Activated T-helper 1 cell treated with anti-CD3 and anti-CD28 coated beads, Interleukin-12 subunit alpha, Interleukin-12 subunit beta, Interleukin-2, Interleukin-4 antibody, amounts not matched to agents 30 ng/mL and 10 ng/mL and 1 ng/mL, durations not matched to agents 14 hours and 24 hours and 36 hours (primary cell): ENCODE data around the gene SPEF1. TPM values are rescaled to one million over a fixed set of nuclear protein-coding genes. Genes with fewer than 3 reads are reported as not detected.

Source experiments
- DNase-seq: peaks from one replicate; pipeline ENCODE4 v3.0.0; 2021; ENCODE audit warnings: low spot score
- H3K27ac Mint-ChIP-seq: one replicate; pipeline ENCODE4 v1.8.0; 2021; ENCODE audit warnings: mild to moderate bottlenecking, mixed read lengths
- H3K27me3 Mint-ChIP-seq: one replicate; pipeline ENCODE4 v1.8.0; 2022; ENCODE audit warnings: mild to moderate bottlenecking, moderate library complexity, mixed read lengths; ENCODE audit not compliant: insufficient read depth
- H3K36me3 Mint-ChIP-seq: one replicate; pipeline ENCODE4 v1.8.0; 2021; ENCODE audit warnings: low read depth, mixed read lengths
- H3K4me1 Mint-ChIP-seq: one replicate; pipeline ENCODE4 v1.8.0; 2021; ENCODE audit warnings: low read depth, mixed read lengths
- H3K4me3 Mint-ChIP-seq: one replicate; pipeline ENCODE4 v1.8.0; 2021; ENCODE audit warnings: mild to moderate bottlenecking, moderate library complexity, mixed read lengths
- H3K9me3 Mint-ChIP-seq: one replicate; pipeline ENCODE4 v1.8.0; 2021; ENCODE audit warnings: mixed read lengths
- intact Hi-C: fragments of 100-400 bp; cut with micrococcal nuclease; formaldehyde crosslinking; loops from one replicate; pipeline ENCODE4 v1.15.1; 2024
- total RNA-seq: library from RNA; stranded (reverse); gene quantifications from 2 replicates; pipeline ENCODE4 v1.2.3, GENCODE V29; 2022

The SPEF1 gene
- total RNA-seq, 1 donor from 2014 or later, result not detected

DNA sequence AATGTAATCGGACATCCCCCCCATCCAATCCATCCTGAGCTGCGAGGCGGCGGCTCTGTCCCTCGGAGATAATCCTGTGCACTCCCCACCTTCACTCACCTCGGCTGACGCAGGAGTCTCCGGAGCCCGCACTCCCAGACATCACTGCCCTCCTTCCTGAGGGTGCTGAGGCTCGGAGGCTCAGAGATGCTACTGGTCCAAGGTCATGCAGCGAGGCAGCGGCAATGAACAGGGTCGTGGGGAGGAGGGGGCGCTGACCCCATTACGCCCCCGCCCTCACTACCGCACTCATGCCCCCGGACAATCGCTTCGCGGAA is 14.2 kb downstream of the SPEF1 start:
- Mint-ChIP-seq H3K27ac (no peak overlapping the region), H3K27me3 (peaks cover 3% of the 10 kb centered on the region)

DNA sequence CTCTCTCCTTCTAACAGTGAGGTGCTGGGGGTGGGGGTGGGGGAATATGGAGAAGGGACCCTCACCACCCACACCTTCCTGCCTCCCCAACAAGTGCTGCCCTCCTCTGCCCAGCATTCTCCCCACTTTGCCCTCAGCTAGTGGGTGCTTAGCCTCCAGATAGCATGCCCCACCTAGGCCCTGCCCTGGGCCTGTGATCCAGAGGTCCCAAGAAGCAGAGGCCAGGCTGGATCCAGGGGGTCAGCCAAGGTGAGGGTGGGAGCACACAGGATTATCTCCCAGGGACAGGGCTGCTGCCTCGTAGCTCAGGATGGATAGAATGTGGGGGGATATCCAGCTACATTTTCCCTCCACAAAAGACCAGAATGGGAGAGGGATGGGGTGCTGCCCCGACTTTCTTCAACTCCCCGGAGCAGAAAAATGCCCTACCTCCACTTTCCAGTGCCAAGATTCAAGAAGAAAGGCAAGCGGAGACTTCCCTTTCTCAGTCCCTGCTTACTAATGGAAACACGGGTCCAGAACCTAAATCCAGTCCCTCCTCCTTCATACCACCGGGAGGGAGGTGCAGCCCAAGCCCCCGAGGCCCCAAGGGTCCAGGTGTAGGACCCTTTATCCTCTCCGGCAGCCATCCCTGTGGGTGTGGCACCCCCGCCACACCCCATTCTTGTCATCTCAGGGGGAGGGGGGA is 14.7 kb downstream of the SPEF1 start:
- Mint-ChIP-seq H3K4me1 (peaks cover 20% of the 10 kb centered on the region), H3K9me3 (no peaks in the 10 kb centered on the region), H3K27me3 (peaks cover 2% of the 10 kb centered on the region), H3K27ac (no peak overlapping the region), H3K36me3 (no peaks in the 10 kb centered on the region), H3K4me3 (peak overlapping the region; percentile 87)
- intact Hi-C loops, result loop anchor here (1.0 to 5.0 kb wide), 6 partner anchors 21 to 562 kb away; partner anchors contain the start of genes AP5S1, ATRN, CDC25B and DDRGK1
- DNase-seq, result no peak

More for the DNA sequence above, 14.2 kb downstream of the SPEF1 start:
- no peak for DNase-seq
- Mint-ChIP-seq H3K4me1 (peaks cover 20% of the 10 kb centered on the region), H3K36me3 (no peaks in the 10 kb centered on the region), H3K9me3 (no peaks in the 10 kb centered on the region), H3K4me3 (peak overlapping the region; percentile 87)
- intact Hi-C loops, result loop anchor here (1.0 to 5.0 kb wide), 6 partner anchors 22 to 563 kb away; partner anchors contain the start of genes AP5S1, ATRN, CDC25B and DDRGK1

DNA sequence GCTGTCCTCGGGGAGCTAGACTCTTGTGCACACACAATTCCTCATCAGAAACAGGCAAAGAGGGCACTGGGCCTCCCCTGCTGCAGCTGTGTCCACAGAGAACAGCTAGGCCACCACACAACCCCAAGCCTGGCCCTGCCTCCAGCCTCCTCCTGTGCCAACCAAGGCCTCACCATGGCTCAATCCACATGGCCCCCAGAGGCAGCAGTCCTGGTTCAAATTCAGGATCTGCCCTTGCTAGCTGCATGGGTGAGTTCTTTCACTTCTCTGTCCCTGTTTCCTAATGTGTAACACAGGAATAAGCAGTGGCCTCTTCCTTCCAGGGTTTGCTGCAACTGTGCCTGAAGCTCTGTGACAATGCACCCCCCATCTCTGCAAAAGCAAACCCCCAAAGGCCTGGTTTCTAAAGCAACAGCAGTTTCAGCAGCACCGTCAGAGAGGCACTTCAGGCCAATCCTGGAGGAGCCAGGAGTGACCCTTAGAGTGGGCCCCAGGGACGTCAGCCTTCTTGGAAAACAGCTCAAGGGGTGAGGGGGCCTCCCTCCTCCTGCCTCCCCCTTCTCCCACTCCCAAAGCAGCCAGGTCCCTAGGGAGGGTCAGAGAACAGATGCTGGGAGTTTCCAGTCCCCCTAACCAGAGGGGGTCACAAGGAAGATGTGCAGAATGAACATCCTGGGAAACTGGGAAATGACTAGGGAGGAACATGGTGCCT is 15.9 kb downstream of the SPEF1 start:
- peaks cover 20% of the 10 kb centered on the region for H3K4me1 Mint-ChIP-seq
- no peak for DNase-seq
- H3K4me3 Mint-ChIP-seq, result peak overlapping the region; percentile 5
- no peaks in the 10 kb centered on the region for H3K36me3 Mint-ChIP-seq
- no peak overlapping the region for H3K27ac Mint-ChIP-seq
- peaks cover 2% of the 10 kb centered on the region for H3K27me3 Mint-ChIP-seq
- no peaks in the 10 kb centered on the region for H3K9me3 Mint-ChIP-seq
- intact Hi-C loops, result loop anchor here (5.0 kb wide), 1 partner anchor 293 kb away; the partner anchor contains the start of gene ATRN

DNA sequence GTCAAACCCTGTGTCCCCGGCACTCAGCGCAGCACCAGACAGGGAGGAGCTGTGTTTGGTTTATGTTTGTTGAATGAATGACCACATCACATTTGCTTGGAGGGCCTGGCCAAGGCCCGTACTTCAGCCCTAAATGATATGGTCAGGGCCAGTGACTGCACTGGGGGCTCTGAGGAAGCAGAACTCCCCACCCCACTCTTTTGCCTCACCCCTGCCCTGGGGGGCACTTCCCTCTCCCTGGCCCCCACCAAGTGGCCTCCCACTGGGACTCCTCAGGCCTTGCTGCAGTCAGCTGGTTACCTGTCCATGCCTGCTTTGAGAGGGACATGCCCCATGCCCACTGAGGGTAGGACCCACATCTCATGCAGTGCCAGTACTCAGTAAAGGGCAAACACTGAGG is 16.6 kb downstream of the SPEF1 start:
- Mint-ChIP-seq H3K36me3 (no peaks in the 10 kb centered on the region), H3K27ac (no peak overlapping the region), H3K9me3 (no peaks in the 10 kb centered on the region), H3K4me3 (no peak overlapping the region), H3K27me3 (peaks cover 2% of the 10 kb centered on the region), H3K4me1 (peaks cover 20% of the 10 kb centered on the region)
- no peak for DNase-seq
- intact Hi-C loops, result loop anchor here (5.0 kb wide), 1 partner anchor 292 kb away; the partner anchor contains the start of gene ATRN

DNA sequence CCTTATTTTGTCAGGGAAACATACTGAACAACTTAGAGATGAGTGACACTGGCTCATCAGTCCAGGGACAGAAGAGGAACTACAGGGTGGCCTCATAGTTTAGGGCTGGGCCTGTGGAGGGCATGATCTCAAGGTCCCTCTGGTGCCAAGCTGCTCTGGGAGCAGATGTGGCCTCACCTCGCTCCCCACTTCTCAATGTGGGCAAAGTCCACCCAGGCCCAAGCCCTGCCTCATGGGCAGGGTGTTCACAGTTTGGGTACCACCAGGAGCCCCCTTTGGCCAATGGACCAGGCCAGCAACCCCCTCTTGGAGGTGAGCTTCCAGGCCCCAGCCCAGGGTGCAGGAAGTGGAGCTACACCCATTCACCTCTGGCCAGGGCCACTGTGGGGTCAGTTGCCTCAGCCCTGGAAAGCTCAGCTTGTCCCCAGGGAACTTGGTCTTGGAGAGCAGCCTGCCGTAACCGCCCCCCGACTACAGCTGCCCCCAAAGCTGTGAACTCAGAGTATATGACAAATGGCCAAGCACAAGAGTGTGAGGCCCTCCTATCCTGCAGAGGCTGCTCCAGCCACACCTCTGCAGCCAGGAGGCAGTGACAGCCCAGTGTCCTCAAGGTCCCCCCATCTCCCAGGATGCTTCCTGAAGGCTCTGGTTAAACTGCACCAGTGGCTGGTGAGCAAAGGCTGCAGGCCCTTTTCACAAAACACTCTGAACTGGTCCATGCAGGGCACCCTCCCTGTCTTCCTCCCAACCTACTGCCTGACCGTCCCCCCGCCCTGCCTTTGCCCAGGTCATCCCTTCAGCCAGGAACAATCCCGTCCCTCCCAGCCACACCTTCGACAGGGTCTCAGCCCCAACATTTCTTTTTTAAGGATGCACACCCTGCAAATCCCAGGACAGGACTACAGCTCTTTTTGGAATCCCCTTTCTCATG is 17.3 kb downstream of the SPEF1 start:
- intact Hi-C loops, result no loop called here
- Mint-ChIP-seq H3K36me3 (no peaks in the 10 kb centered on the region), H3K27ac (no peak overlapping the region), H3K4me3 (no peak overlapping the region), H3K9me3 (no peaks in the 10 kb centered on the region), H3K4me1 (peaks cover 17% of the 10 kb centered on the region), H3K27me3 (peaks cover 2% of the 10 kb centered on the region)
- DNase-seq, result no peak

DNA sequence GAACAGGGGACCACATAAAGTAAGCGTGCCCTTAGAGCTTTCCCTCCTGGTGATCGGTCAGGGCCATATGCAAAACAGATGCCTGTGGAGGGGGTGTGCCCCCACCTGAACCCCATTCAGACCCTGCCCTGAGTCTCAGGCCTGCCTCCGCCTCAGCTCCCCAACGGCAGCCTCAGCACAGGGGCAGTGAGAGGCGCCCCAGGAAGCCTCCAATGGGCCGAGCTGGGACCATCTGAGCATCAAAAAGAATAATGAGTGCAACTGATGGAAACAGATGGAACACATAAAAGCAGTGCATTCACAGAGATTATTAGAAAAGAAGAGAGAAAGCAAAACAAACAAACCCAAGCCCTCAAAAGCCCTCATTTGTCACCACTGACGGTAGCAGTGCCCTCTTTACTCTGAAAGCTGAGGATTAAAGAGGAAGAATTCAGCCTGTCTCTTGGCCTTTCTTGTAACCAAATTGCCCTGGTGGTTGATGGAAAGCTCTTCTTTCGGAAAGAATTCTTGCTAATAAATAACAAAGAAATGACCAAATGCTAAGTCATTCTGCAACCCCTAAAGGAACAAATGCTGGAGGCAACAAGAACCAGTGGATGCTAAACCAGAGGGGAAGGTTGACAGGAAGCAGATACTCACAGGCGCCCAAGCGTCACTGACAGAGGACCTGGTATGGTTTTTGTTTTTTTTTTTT is 20.4 kb downstream of the SPEF1 start:
- DNase-seq, result no peak
- Mint-ChIP-seq H3K27ac (no peak overlapping the region), H3K36me3 (peaks cover 6% of the 10 kb centered on the region), H3K4me3 (no peak overlapping the region), H3K27me3 (no peaks in the 10 kb centered on the region), H3K4me1 (no peaks in the 10 kb centered on the region), H3K9me3 (no peaks in the 10 kb centered on the region)
- intact Hi-C loops, result no loop called here

DNA sequence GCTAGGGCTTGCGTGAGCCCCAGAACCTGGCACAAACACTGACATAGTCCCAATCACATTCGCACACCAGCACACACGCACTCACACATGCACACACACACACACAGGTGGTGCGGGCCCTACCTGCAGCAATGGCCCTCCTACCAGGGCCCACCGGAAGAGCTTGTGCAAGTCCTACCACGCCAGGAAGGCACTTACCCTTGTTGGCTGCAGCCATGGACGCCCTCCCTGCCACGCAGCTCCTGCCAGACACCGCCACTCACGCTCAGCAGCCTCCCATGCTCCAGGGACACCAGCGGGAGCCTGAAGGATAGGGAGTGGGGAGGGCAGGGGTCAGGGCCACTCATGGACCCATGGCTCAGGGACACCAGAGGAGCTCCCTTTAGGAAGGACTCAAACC is 21.4 kb downstream of the SPEF1 start:
- Mint-ChIP-seq H3K9me3 (no peaks in the 10 kb centered on the region), H3K4me3 (no peak overlapping the region), H3K4me1 (no peaks in the 10 kb centered on the region), H3K27me3 (no peaks in the 10 kb centered on the region), H3K36me3 (peaks cover 6% of the 10 kb centered on the region), H3K27ac (no peak overlapping the region)
- DNase-seq, result no peak
- intact Hi-C loops, result no loop called here

DNA sequence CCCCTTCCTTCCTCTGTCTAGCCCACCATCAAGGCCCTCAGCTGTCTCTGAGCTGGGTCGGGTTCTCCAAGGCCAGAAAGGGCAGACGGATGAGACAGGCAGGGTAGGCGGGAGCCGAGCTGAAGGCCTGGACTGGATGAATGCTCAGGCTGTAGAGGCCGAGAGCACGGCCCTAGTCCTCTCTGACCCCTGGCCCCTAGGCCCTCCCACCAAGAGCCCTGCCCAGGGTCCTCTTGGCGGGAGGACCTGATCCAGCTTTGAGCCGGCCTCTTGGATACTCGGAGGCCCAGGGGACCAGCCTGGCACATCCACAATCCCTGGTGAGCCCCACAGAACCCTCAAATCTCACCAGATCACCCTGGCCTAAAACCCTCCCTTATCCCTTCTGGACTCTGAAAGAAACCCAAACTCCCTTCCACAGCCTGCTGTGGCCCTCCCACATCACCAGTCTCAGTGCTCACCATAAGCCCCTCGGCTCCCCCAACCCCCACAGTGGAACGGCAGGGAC is 21.9 kb downstream of the SPEF1 start:
- Mint-ChIP-seq H3K36me3 (peaks cover 6% of the 10 kb centered on the region), H3K4me1 (no peaks in the 10 kb centered on the region), H3K9me3 (no peaks in the 10 kb centered on the region), H3K27ac (peak overlapping the region; percentile 36), H3K4me3 (no peak overlapping the region), H3K27me3 (no peaks in the 10 kb centered on the region)
- no peak for DNase-seq
- intact Hi-C loops, result no loop called here

DNA sequence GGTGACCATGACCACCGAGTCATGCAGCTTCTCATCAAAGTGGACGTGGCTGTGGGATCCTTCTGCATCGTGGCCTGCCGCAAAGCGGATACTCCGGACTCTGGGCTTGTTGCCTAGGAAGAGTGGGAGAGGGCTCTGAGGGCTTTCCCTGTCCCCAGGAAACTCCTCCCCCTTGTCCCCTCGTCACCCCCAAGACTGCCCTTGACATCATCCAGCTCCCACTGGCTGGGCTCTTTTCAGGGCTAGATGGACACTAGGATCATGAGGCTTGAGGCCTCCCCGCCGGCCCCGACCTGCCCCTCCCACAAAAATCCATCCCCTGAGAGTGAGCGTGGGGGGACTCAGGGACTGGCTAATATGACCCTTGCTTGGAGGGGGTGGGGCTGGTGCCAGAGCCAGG is 22.7 kb downstream of the SPEF1 start:
- DNase-seq, result no peak
- no peak overlapping the region for H3K4me3 Mint-ChIP-seq
- H3K36me3 Mint-ChIP-seq, result peaks cover 6% of the 10 kb centered on the region
- intact Hi-C loops, result no loop called here
- no peak overlapping the region for H3K27ac Mint-ChIP-seq
- H3K27me3 Mint-ChIP-seq, result no peaks in the 10 kb centered on the region
- H3K4me1 Mint-ChIP-seq, result no peaks in the 10 kb centered on the region
- H3K9me3 Mint-ChIP-seq, result no peaks in the 10 kb centered on the region

DNA sequence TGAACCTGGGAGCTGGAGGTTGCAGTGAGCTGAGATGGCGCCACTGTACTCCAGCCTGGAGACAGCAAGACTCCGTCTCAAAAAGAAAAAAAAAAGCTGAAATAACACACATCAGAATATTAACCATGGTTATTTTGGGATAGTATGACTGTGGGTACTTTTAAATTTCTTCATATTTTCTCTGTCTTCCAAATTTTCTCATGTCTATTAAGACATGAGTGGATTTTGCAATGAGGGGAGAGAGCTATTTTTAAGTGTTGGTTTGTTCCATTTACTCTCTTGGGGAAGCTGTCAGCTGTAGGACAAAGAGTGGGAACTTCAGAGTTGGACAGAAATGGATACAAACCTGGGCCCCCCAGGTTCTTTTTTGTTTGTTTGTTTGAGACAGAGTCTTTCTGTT is 24.0 kb downstream of the SPEF1 start:
- H3K27ac Mint-ChIP-seq, result no peak overlapping the region

DNA sequence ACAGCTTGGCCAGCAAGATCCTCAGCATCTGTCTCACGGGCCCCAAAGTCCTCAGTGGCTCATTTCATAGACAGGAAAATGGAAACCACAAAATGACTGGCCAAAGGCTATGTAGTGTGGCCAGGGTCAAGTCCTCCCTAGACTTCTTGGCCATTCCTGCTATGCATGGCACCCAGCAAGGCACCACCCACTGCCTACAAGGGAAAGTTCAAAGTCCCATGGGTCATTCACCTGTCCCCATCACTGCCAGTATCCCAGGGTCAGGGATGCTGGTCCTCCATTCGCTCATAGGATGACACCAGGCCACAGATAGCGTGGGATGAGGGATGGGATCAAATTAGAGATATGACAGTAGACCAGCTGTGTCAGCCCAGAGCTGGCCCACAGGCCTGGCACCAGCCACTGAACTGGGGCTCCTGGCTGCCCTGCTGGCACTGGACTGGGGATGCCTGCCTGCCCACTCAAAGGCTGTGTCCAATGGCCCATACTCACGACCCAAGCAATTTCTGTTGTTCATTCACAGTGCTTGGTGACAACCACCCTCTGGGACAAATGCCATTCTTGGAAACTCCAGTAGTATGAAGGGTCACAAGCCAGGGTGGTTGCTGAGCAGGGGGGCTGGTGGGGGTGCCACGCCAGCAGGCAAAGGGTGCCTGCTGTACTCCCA is 25.3 kb downstream of the SPEF1 start:
- no peak for DNase-seq
- Mint-ChIP-seq H3K36me3 (peaks cover 6% of the 10 kb centered on the region), H3K27ac (no peak overlapping the region), H3K9me3 (no peaks in the 10 kb centered on the region), H3K27me3 (no peaks in the 10 kb centered on the region), H3K4me1 (peaks cover 7% of the 10 kb centered on the region), H3K4me3 (no peak overlapping the region)
- intact Hi-C loops, result no loop called here

More for the DNA sequence above, 24.0 kb downstream of the SPEF1 start:
- no peak for DNase-seq
- H3K27me3 Mint-ChIP-seq, result no peaks in the 10 kb centered on the region
- peaks cover 6% of the 10 kb centered on the region for H3K36me3 Mint-ChIP-seq
- intact Hi-C loops, result no loop called here
- H3K4me1 Mint-ChIP-seq, result peaks cover 5% of the 10 kb centered on the region
- H3K9me3 Mint-ChIP-seq, result no peaks in the 10 kb centered on the region
- H3K4me3 Mint-ChIP-seq, result no peak overlapping the region

DNA sequence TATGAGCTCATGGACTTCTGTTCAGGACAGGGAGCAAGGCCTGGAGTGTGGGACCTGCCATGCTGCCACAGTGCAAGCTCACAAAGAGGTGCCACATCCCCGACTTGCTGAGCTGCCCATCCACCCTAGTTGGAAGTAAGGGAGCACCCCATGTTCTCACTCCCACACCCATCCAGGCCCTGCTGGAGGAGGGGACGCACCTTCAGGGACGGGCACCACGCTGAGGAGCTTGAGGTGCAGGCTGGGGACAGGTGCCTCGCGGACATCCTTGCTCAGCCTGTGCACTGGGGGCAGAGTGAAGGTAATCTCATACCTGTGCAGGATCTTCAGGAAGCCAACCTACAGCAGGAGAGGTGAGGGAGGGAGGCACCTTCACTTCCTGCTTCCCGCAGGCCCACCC is 26.0 kb downstream of the SPEF1 start:
- Mint-ChIP-seq H3K36me3 (peaks cover 6% of the 10 kb centered on the region), H3K27ac (no peak overlapping the region), H3K9me3 (no peaks in the 10 kb centered on the region), H3K4me1 (peaks cover 7% of the 10 kb centered on the region), H3K27me3 (no peaks in the 10 kb centered on the region), H3K4me3 (no peak overlapping the region)
- intact Hi-C loops, result no loop called here
- no peak for DNase-seq
